NCI-H510A treated with DMSO at 0.1 percent for 48 hours (cell line): ENCODE measurements around the gene SEMA3D.
A peak's percentile ranks its signal among the peaks of the same experiment; 100 is the strongest.

ENCODE experiments used
- DNase-seq: peaks from one replicate; lab custom pipeline; 2025; lab: John Stamatoyannopoulos, UW

SEMA3D gene

DNA sequence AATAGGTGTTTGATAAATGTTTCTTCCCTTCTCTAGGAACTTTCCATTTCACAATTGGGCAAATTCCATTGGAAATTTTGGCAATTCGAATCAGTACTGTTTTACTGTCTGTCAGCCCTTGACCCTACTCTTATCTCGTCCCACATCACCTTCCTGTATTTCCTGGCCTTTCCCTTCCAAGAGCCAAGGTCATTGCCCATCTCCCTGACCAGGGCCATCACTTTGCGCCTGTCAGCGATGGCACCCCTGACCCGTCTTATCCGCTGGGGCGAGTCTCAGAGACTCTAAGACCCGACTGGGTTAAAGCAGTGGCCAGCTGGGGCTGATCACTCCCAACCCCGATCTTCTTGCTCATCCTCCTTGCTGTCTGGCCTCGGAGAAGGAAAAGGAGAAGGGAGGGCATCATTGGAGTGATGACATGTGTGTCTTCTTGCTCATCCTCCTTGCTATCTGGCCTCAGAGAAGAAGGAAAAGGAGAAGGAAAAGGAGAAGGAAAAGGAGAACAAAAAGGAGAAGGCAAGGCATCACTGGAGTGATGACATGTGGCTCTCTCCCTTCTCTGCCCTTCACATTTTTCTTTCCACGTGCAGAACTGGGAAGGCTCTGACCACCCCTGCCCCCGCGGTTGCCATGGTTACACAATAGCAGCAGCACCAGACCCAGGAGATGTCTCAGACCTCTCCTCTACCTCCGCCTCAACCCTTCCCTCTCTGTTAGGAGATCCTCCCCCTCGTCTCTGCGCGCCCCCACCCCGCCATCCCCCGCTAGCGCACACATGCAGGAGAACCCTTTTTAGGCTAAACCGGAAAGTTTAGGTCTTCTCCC, 2.0 kb downstream of the SEMA3D start:
- DNase-seq: no peak

DNA sequence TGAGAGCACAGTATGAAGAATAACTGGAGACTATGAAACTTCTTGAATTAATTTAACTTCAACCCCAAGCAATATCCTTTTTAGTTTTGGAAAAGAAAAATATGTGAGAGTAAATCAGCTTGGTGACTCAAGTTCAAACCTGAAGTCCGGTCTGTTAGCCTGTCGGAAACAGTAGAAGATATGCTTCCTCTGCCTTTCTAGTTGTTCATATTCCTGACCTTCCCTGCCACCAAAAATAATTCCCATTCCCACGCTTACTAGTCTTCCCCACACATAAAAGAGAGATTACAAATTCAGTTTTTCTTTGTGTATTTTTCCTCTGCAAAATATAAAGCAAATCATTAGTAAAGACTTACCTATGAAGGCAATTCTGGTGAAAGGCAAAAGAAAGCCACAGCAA, 3.6 kb downstream of the SEMA3D start:
- DNase-seq: no peak

DNA sequence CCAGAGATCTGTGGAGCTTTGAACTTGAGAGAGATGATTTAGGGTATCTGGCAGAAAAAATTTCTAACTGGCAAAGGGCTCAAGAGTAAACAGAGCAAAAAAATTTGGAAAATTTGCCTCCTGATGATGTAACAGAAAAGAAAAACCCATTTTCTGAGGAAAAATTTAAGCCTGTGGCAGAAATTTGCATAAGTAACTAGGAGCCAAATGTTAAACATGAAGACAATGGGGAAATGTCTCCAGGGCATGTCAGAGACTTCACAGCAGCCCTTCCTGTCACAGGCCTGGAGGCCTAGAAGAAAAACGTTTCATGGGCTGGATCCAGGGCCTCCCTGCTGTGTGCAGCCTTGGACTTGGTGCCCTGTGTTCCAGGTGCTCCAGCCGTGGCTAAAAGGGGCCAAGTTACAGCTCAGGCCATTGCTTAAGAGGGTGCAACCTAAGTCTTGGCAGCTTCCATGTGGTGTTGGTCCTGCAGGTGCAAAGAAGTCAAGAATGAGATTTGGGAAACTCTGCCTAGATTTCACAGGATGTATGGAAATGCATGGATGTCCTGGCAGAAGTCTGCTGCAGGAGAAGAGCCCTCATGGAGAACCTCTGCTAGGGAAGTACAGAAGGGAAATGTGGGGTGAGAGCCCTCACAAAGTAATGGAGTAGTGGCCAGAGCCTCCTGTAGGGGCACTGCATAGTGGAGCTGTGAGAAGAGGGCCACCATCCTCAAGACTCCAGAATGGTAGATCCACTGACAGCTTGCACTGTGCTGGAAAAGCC, 8.1 kb downstream of the SEMA3D start:
- no peak for DNase-seq

DNA sequence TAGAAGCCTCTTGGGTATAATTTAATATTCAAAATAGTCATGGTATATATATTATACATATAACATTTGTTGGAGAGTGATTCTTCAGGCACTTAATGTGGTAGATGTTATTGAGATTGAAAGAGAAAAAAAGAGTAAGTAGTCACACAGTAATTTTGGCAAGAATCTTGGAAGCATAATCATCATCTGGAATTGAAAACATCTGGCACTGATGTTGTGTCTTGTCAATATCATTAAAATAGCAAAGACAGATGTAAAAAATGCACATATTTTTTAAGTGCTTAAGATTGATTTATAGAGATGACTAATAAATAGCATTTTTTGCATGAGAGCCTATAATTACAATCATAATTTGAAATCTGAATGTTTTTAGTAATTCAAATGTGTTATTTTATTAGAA, 9.5 kb downstream of the SEMA3D start:
- DNase-seq: no peak

DNA sequence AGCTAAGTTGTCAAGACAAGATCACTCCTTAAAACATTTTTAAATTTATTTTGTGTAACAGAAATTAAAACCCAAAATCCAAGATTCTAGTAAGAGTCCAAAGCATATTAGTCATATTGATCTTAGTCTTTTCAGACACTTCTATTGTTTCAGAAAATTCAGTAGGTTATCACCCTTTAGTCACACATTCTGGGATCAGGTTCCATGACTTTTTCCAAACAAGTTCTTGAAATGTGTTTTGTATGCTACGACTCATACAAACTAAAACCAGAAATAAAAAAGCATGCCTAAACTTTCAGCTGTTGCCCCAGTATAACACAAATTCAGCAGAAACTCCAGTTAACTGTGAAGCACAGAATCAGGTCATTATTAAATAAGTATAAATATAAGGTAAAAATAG, 10.7 kb downstream of the SEMA3D start:
- no peak for DNase-seq

DNA sequence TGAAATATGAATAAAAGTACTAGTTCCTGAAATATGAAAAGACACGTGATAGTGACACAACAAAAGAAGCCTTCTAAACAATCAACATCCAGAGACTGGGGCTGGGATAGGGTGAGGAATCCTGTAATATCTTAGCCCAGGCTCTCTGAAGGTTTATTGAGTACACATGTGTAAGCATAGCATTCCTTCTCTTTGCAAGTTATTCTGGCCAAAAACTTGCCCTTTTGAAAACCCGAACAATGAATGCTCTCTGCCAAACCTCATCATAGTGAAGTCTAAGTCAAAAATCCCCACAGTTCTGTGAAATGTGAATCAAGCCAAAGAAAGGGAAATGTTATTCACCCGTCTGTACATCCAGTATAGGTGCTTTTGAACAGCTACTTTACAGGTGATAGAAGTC, 11.6 kb downstream of the SEMA3D start:
- no peak for DNase-seq

DNA sequence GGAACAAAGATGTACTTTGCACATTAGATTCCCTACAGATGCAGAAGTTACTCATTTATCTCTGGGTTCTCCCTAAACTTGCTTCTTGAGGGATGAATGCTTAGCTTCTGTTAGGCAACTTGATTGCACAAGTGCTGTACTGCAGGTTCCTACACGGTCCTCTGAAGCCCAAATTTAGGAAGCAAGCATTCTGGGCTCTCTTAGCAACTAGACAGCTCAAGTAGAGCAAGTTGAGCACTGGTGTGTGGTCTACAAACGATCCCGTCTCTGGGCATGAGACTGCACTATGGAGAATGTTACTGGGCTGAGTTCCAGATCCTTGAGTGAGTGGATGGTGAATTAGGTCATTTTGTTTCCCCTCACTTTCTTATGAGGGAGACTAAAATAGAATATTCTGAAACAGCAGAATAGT, 14.3 kb downstream of the SEMA3D start:
- DNase-seq: no peak

DNA sequence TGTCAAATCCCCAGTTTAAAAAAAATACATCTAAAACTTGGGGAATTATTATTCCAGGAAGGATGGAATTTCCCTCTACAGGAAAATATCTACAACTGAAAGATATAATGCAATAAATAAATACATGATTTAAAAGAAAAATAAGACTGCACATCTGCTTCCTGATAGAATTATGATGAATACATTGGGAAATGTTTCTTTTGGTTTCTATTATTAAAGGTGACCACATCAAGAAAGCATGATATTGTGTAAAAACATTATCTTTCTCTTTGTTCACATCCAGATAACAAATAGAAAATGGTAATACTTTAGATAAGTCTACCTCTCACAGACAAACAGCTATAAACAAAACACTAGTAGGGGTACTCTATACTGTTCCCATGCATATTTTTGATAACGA, 19.2 kb downstream of the SEMA3D start:
- DNase-seq: no peak

DNA sequence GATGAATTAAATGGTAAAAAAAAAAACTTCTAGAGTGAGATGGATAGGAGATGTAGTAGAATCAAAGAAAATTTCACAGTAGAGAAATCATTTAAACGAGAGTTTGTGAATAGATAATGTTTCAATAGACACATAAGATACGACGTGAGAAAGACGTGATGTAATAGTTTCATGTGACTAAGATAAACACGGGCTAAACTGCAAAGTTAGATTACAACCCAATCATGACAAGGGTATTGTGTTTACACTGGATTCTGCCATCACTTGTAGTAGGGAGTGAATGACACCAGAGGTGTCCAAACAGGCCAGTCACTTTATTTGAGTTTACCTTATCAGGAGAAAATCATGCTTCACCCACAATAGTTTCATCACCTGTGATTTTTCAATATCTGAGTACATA, 21.6 kb downstream of the SEMA3D start:
- peak; percentile 9 for DNase-seq

DNA sequence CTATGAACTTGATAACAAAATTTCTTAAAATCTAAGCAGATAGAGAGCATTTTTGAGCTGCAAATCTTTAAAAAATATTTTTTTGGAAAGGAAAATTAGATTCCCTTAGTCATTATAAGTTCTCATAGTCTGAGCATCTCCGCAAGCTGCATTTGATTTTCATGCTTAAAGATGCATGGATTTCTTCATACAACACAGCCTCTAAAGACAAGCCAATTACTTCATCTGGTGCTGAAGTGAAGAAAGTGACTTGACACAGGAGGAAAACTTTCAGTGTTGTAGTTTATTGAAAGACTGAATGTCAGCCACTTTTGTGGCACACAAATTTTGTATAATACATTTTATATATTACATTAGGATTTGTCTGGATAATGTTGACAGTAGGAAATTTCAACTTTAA, 22.5 kb downstream of the SEMA3D start:
- DNase-seq: no peak

DNA sequence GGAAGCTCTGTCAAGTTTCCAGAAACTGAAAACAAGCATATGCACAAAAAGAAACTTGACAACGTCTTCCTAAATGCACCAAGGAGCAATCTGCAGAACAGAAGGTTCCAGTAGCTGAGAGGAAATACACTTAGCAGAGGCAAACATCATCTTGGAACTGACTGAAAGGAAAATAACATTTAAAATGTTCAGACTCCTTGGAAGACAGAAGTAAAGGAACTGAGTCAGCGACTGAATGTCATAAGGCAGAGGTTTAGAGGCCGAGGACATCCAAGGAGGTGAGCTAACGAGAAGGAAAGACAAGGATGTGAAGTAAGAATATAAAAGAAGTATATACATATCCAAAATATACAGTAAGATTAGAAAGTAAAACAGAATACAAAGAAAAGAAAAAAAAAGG, 24.1 kb downstream of the SEMA3D start:
- DNase-seq: no peak

DNA sequence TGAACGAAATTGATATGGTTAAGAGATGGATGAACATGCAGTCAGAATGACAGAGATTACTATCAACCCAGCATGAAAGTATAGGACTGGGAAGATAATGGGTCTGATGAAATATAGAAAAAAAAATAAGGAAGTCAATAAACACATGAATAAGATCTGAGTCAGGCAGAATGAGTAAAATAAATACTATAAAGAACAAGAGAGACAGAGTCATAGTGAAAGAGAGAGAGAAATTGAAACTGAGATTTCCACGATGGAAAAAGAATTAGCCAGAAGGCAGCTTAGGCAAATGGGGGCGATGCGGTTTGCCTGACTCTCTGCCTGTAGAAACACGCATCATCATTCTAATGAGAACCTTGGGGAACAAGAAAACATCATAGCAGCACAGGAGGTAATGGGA, 26.6 kb downstream of the SEMA3D start:
- DNase-seq: no peak

DNA sequence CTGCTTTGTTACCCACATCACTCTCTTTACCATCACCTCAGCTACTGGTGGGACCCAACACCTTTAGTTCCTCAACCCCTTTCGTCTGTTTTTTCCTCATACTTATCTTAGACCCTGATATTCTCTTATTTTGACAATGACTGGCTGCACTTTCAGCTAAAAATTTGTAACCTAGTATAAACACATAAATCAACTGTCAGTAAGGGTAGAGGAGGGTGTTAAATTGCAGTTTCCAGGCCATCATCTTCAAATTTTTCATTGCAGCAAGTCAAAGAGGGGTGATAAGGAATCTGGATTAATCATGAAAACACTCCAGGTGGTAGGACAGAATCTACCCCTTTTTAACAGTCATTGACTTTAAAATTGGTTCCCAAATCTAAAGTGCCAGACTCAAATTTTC, 27.9 kb downstream of the SEMA3D start:
- no peak for DNase-seq

DNA sequence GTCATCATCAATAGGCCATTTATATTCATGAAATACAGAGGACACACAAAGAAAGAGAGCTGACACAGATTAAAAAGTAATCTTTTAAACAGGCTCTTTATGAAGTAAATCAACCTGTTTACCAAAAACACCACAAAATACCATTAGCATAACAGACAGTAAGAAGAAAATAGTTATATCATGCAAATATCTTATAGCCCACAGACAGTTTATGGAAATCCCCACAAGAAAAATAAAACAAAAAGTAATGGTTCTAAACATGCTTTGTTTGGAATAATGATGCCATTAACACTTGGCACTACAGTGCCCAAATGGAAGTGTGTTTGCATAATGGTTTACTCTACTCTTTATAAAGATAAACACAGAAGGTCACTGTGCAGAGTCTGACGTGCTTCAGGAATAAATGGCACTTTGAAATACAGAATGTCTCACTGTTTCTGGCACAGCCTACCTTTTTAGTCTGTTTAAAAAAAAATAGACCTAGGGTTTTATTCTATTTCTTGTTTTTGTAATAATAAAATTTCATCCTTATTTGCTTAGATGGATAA, 30.1 kb downstream of the SEMA3D start:
- peak; percentile 2 for DNase-seq

DNA sequence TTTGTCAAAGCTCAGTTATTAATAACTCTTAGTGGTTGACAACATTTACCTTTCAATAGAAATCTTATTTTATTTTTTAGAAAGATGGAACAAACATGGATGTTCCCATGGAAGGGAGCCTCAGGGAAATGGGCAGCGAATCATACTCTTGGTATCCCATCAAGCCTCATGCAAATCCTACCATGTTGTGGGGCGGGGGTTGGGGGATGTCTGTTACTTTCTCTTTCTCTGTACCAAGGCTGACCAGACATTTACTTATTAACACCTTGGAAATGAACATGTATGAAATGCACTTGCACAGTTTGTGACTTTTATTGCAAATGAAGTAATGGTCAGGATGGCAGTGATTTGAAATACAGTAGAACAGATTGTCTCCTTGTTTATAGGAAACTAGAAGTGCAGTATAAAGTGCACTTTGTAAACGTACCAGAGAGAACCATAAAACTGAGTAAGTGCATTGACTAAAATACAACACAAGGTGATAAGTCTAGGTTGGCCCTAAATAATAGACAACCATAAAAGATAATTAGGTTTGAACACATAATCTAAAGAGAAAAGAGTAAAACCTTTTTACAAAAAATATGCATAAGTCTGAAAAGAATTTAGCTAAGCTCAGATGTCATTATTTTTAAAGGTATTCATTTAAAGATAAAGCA, 32.4 kb downstream of the SEMA3D start:
- no peak for DNase-seq

DNA sequence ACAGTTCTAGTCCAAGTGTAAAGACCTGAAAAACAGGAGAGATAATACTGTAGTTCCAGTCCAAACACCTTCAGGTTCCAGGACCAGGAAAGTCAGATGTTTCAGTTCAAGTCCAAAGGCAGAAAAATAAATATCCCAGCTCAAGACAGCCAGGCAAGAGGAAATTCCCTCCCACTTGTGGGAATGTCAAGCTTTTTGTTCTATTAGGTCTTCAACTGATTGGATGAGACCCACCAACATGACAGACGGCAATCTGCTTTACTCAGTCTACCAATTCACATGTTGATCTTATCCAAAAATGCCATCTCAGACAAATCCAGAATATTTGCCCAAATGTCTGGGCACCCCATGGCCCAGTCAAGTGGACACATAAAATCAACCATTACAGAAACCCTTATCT, 33.1 kb downstream of the SEMA3D start:
- no peak for DNase-seq

DNA sequence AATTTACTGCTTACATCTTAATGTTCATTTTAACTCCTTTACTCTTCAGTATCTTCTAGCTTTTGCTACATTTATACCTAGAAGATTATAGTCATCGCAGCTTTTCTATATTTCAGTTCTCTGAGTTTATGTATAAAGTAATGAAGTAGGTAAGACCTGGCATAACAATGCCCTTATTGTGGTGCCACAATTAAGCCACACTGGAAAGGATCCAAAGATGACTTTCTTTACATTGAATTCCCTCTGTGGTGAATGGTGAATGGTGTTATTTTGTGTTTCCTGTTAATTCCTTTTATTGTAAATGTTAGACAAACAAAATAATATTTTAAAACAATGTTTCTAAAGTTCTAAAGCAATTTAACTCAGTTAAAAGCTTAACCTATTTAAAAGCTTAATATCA, 36.2 kb downstream of the SEMA3D start:
- no peak for DNase-seq

DNA sequence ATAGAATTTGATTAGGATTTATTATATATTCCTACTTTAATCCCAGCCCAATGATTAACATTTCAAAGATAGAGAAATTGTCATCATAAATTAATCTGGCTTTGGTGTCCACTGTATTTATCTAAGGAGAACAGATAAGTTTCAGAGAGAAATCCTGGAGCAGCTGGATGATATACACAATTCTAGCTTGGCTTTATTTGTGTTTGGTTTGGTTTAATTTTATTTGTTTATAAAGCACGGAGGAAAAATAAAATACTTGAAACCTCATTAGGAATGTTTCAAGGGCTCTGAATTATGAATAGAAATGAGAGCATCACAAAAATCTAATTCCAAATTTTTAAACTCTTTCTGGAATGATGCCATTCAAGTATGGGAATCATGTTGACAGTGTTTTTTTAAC, 42.1 kb downstream of the SEMA3D start:
- DNase-seq: no peak

DNA sequence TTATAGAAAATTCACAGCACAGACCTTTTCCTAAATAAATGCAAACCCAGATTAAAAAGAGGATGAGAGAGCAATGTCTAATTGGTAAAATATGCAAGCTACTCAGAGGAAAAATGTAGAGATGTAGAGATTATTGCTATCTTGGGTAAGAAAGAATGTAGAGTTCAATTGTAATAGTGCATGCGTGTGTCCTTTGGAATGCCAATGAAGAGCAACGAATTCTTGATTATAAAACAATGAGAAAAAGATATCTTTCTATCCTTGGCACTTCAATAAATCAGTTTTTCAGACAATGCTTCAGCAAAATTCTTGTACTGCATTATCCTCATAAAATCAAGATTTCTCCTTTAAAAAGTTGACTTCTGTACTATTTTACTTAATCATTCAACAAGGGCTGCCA, 50.9 kb downstream of the SEMA3D start:
- no peak for DNase-seq

DNA sequence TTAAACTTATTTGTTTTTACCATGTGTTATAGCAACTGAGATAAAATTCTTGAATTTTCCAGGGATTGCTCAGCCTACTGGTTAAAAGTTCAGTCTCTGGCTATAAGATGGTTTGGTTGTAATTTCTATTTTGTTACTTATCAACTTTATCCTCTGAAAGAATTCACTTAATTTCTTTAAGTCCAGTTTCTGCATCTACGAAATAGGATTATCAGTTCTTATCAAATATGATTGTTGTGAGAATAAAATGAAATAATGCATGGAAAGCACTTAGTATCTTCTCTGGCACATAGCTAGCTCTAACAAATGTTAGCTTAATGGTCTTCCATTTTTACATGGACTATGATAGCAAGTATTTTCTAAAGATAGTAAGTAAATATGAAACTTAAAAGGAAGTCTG, 53.3 kb downstream of the SEMA3D start:
- DNase-seq: no peak

DNA sequence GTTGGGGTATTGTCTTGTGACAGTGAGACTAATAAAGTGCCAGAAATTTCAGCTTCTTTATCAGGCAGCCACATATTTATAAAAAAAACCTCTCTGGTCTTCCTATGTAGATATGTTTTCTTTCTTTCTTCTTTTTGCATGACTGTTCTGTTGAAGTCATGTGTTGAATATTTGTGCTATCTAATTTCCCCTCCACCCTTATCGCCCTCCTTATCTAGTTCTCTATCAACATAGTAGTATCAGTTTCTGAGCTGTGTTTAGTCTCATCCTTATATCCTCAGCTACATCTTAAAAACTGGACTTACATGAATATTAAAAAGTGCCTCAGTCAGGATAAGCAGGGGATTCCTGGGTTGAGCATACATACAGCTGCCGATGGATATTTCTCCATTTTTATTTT, 53.9 kb downstream of the SEMA3D start:
- DNase-seq: no peak

DNA sequence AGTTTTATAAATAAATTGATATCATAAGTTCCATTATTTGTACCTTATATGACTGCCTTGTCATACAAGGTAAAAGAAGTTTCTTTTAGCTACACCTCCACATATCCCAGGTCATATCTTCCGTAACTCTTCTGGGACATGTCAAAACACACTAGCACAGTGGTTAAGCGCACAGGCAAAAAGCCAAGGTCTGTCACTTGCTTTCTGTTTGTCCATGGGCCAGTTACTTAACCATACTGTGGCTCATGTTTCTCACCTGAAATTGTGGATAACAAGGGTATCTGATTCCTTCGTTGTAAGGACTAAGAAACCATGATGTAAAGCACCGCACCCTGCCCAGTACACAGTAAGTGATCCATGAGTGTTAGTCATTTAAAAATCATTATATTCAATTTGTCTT, 56.2 kb downstream of the SEMA3D start:
- no peak for DNase-seq

DNA sequence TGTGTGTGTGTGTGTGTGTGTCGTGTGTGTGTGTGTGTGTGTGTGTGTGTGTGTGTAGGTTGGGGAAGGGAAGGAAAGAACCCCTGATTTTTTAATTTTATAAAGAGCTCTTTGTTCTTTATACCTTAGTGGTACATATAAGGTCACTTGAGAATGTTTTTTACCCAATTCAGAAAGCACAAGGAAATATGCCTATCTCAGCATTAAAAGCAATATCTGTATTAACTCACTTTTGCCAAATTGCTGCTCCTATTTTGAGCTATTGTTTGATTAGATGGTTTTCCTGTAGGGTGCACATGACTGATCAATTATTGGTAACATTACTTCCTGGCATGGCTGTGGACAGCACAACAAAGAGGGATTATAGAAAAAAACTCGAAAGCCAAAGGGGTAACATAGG, 60.5 kb downstream of the SEMA3D start:
- no peak for DNase-seq
